ENCODE data around the gene KMT2C.

DNA sequence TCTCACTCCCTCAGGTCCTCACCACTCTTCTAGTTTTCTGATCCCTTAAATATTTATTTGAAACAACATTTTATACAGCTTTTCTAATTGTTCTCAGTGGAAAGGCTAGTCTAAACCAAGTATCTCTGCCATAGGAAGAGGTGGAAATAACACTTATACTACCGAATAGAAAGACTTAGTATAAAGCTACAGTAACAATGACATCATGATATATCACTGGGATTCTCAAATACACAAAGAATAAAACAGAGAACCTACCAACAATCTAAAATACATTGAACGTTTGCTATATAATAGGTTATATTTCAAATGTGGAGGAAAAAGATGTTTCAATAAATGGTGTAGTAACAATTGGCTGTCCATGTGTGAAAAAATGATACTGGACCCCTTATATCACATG lies 142.9 kb downstream of the KMT2C start:
- TF ChIP-seq, protein P1, sequence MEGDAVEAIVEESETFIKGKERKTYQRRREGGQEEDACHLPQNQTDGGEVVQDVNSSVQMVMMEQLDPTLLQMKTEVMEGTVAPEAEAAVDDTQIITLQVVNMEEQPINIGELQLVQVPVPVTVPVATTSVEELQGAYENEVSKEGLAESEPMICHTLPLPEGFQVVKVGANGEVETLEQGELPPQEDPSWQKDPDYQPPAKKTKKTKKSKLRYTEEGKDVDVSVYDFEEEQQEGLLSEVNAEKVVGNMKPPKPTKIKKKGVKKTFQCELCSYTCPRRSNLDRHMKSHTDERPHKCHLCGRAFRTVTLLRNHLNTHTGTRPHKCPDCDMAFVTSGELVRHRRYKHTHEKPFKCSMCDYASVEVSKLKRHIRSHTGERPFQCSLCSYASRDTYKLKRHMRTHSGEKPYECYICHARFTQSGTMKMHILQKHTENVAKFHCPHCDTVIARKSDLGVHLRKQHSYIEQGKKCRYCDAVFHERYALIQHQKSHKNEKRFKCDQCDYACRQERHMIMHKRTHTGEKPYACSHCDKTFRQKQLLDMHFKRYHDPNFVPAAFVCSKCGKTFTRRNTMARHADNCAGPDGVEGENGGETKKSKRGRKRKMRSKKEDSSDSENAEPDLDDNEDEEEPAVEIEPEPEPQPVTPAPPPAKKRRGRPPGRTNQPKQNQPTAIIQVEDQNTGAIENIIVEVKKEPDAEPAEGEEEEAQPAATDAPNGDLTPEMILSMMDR (IDR thresholded peaks at IDR 0.05), result no peak
- no peak for TF ChIP-seq ZFX (IDR thresholded peaks at IDR 0.05; ENCODE audit: borderline replicate concordance)
